ENCODE data around the gene C9orf57.
"Not testable (repeated sequence)": the region's sequence is repeated elsewhere in the genome, so short reads cannot be mapped to it uniquely, and the experiment has no call there.

C9orf57 gene

GRCh38 chr9:72029986-72030385 is 30.4 kb downstream of the C9orf57 start:
- H3K9me3 ChIP-seq (ENCODE audit: control insufficient read depth, low read length): no peaks in the 10 kb centered on the region
- WGBS, 2 experiments (ENCODE audit: insufficient coverage in 2 of 2): no CpG with 5 or more reads among the region's 1 CpG
- no peak overlapping the region for H3K4me3 ChIP-seq (ENCODE audit: extremely low read depth, insufficient read depth, low read length, poor library complexity, severe bottlenecking)
- H3K4me1 ChIP-seq (ENCODE audit: control insufficient read depth, insufficient read depth, low read length, poor library complexity, severe bottlenecking): no peaks in the 10 kb centered on the region
- H3K27ac ChIP-seq (ENCODE audit: low read depth, low read length, severe bottlenecking): no peak overlapping the region
- H3K36me3 ChIP-seq (ENCODE audit: control insufficient read depth, insufficient read depth, low read length): no peaks in the 10 kb centered on the region

DNA sequence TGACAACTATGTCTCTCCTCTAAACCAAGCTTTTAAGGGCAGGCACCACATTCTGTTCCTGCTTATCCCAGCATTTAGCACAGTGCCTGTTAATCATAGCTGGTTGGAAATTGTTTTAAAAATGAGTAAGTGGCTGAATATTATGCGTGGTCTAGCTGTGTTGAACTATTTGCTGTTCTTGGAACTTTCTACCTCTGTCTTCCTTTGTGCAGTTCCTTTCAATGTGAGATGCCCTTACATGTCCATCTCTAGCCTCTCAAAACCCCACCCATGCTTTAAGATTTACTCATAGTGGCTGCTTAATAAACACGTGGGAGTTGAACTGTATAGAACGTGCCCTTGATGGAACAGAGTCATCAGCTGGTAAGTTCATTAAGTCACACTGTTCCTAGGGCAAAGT is 34.5 kb downstream of the C9orf57 start:
- WGBS, 2 experiments (ENCODE audit: insufficient coverage in 2 of 2): 81 to 100% methylated on average over 2 of the region's 3 CpGs
- Histone ChIP-seq H3K4me1 (ENCODE audit: control insufficient read depth, insufficient read depth, low read length, poor library complexity, severe bottlenecking) (peaks cover 2% of the 10 kb centered on the region), H3K4me3 (ENCODE audit: extremely low read depth, insufficient read depth, low read length, poor library complexity, severe bottlenecking) (no peak overlapping the region), H3K9me3 (ENCODE audit: control insufficient read depth, low read length) (no peaks in the 10 kb centered on the region), H3K27ac (ENCODE audit: low read depth, low read length, severe bottlenecking) (no peak overlapping the region), H3K36me3 (ENCODE audit: control insufficient read depth, insufficient read depth, low read length) (no peaks in the 10 kb centered on the region)

DNA sequence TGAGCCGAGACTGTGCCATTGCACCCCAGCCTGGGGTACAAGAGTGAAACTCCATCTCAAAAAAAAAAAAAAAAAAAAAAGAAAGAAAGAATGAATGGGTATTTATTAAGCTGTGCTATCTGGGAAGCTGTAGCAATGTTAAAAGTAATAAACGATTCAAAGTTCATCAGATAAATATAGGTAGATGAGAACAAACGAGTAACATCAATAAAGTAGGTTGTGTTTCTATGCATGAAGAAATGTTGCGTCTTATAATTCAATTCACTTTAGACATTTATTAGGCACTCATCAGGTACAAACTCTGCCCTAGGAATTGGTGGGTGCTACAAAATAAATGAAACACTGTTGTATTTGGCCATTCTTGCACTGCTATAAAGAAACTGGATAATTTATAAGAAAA is 36.8 kb downstream of the C9orf57 start:
- Histone ChIP-seq H3K4me1 (ENCODE audit: control insufficient read depth, insufficient read depth, low read length, poor library complexity, severe bottlenecking) (peaks cover 2% of the 10 kb centered on the region), H3K27ac (ENCODE audit: low read depth, low read length, severe bottlenecking) (no peak overlapping the region)
- 100% methylated on average over 1 of the region's 4 CpGs for WGBS, 2 experiments (ENCODE audit: insufficient coverage in 2 of 2)

GRCh38 chr9:72022841-72023240 is 37.6 kb downstream of the C9orf57 start:
- H3K27ac ChIP-seq (ENCODE audit: low read depth, low read length, severe bottlenecking): no peak overlapping the region
- no peaks in the 10 kb centered on the region for H3K36me3 ChIP-seq (ENCODE audit: control insufficient read depth, insufficient read depth, low read length)
- H3K4me3 ChIP-seq (ENCODE audit: extremely low read depth, insufficient read depth, low read length, poor library complexity, severe bottlenecking): no peak overlapping the region
- H3K4me1 ChIP-seq (ENCODE audit: control insufficient read depth, insufficient read depth, low read length, poor library complexity, severe bottlenecking): peaks cover 2% of the 10 kb centered on the region
- WGBS, 2 experiments (ENCODE audit: insufficient coverage in 2 of 2): 90 to 100% methylated on average over 1 to 2 of the region's 3 CpGs
- no peaks in the 10 kb centered on the region for H3K9me3 ChIP-seq (ENCODE audit: control insufficient read depth, low read length)

More for the DNA sequence above, 36.8 kb downstream of the C9orf57 start:
- Histone ChIP-seq H3K9me3 (ENCODE audit: control insufficient read depth, low read length) (no peaks in the 10 kb centered on the region), H3K4me3 (ENCODE audit: extremely low read depth, insufficient read depth, low read length, poor library complexity, severe bottlenecking) (no peak overlapping the region), H3K36me3 (ENCODE audit: control insufficient read depth, insufficient read depth, low read length) (no peaks in the 10 kb centered on the region)

- Histone ChIP-seq H3K27ac (ENCODE audit: low read depth, low read length, severe bottlenecking) (no peak overlapping the region), H3K36me3 (ENCODE audit: control insufficient read depth, insufficient read depth, low read length) (no peaks in the 10 kb centered on the region), H3K4me3 (ENCODE audit: extremely low read depth, insufficient read depth, low read length, poor library complexity, severe bottlenecking) (no peak overlapping the region), H3K4me1 (ENCODE audit: control insufficient read depth, insufficient read depth, low read length, poor library complexity, severe bottlenecking) (no peaks in the 10 kb centered on the region), H3K9me3 (ENCODE audit: control insufficient read depth, low read length) (no peaks in the 10 kb centered on the region)
- WGBS, 2 experiments (ENCODE audit: insufficient coverage in 2 of 2): no CpG with 5 or more reads among the region's 1 CpG
Measured at GRCh38 chr9:72013292-72013760, 47.1 kb downstream of the C9orf57 start.

GRCh38 chr9:72012646-72013045 is 47.8 kb downstream of the C9orf57 start:
- no peak overlapping the region for H3K27ac ChIP-seq (ENCODE audit: low read depth, low read length, severe bottlenecking)
- H3K9me3 ChIP-seq (ENCODE audit: control insufficient read depth, low read length): no peaks in the 10 kb centered on the region
- H3K4me3 ChIP-seq (ENCODE audit: extremely low read depth, insufficient read depth, low read length, poor library complexity, severe bottlenecking): no peak overlapping the region
- H3K36me3 ChIP-seq (ENCODE audit: control insufficient read depth, insufficient read depth, low read length): no peaks in the 10 kb centered on the region
- WGBS, 2 experiments (ENCODE audit: insufficient coverage in 2 of 2): 100% methylated on average over 1 of the region's 4 CpGs; no CpG with 5 or more reads in 1 of the 2 experiments
- H3K4me1 ChIP-seq (ENCODE audit: control insufficient read depth, insufficient read depth, low read length, poor library complexity, severe bottlenecking): no peaks in the 10 kb centered on the region

DNA sequence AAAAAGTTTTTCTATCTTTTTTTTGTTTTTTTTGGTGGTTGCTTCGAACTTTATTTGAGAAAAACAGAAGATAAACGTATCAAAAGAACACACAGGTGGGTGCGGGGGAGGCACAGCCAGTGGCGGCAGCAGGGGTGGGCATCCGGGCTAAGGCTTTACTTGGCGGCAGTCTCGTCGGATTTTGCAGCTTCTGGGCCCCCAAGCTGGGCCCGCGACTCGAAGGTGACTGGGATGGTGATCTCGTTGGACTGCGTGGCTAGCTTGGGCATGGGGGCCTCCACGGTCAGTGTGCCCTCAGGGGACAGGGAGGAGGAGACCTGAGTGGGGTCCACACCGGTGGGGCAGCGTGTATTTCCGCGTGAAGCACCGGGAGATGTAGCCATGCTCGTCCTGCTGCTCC is 52.7 kb downstream of the C9orf57 start:
- not testable (repeated sequence) for H3K4me1 ChIP-seq (ENCODE audit: control insufficient read depth, insufficient read depth, low read length, poor library complexity, severe bottlenecking); H3K27ac ChIP-seq (ENCODE audit: low read depth, low read length, severe bottlenecking); H3K4me3 ChIP-seq (ENCODE audit: extremely low read depth, insufficient read depth, low read length, poor library complexity, severe bottlenecking); H3K9me3 ChIP-seq (ENCODE audit: control insufficient read depth, low read length); H3K36me3 ChIP-seq (ENCODE audit: control insufficient read depth, insufficient read depth, low read length)
- 86 to 100% methylated on average over 5 to 6 of the region's 20 CpGs for WGBS, 2 experiments (ENCODE audit: insufficient coverage in 2 of 2)

DNA sequence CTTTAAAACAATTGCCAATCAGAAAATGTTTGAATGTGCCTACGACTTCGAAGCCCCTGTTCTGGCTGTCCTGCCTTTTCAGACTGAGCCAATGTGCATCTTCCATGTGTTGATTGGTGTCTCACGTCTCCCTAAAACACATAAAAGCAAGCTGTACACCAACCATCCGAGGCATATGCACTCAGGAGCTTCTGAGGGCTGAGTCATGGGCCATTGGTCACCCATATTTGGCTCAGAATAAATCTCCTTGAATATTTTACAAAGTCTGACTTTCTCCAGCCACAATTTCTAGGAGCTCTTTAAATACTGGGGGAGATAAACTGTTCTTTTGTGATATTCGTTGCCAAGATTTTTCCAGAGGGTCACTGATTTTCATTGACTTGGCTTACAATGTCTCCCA is 53.9 kb downstream of the C9orf57 start:
- peaks cover under 1% of the 10 kb centered on the region for H3K9me3 ChIP-seq (ENCODE audit: control insufficient read depth, low read length)
- no peaks in the 10 kb centered on the region for H3K36me3 ChIP-seq (ENCODE audit: control insufficient read depth, insufficient read depth, low read length)
- WGBS, 2 experiments (ENCODE audit: insufficient coverage in 2 of 2): 85 to 95% methylated on average over 3 to 4 of the region's 5 CpGs
- no peaks in the 10 kb centered on the region for H3K4me1 ChIP-seq (ENCODE audit: control insufficient read depth, insufficient read depth, low read length, poor library complexity, severe bottlenecking)
- H3K4me3 ChIP-seq (ENCODE audit: extremely low read depth, insufficient read depth, low read length, poor library complexity, severe bottlenecking): no peak overlapping the region
- H3K27ac ChIP-seq (ENCODE audit: low read depth, low read length, severe bottlenecking): no peak overlapping the region

GRCh38 chr9:72005451-72005850 is 55.0 kb downstream of the C9orf57 start:
- no peak overlapping the region for H3K27ac ChIP-seq (ENCODE audit: low read depth, low read length, severe bottlenecking)
- no peak overlapping the region for H3K4me3 ChIP-seq (ENCODE audit: extremely low read depth, insufficient read depth, low read length, poor library complexity, severe bottlenecking)
- H3K36me3 ChIP-seq (ENCODE audit: control insufficient read depth, insufficient read depth, low read length): no peaks in the 10 kb centered on the region
- H3K4me1 ChIP-seq (ENCODE audit: control insufficient read depth, insufficient read depth, low read length, poor library complexity, severe bottlenecking): no peaks in the 10 kb centered on the region
- peaks cover 9% of the 10 kb centered on the region for H3K9me3 ChIP-seq (ENCODE audit: control insufficient read depth, low read length)

Data from mesodermal cell (in vitro differentiated cells).